Small intestine (tissue), 16 donors: Measurements from ENCODE around the gene DNAJB1. TPM values are rescaled to one million over a fixed set of nuclear protein-coding genes. Genes with fewer than 3 reads are reported as not detected.
"Not testable (repeated sequence)": the region's sequence is repeated elsewhere in the genome, so short reads cannot be mapped to it uniquely, and the experiment has no call there.

Experiments used
- DNase-seq, 2 donors: peaks; one replicate each; pipeline versions ENCODE4 v3.0.0 to v3.0.0-alpha.2; 2013
- FAIRE-seq: peaks from 2 replicates; lab custom pipeline; 2012; peaks lifted over from hg19 to GRCh38; lab: Jason Lieb, UNC
- H3K27ac ChIP-seq, 3 donors: one replicate each; pipeline ENCODE4 v1.5.1; 2013; ENCODE audit warnings: low read length in 2 of 3, mild to moderate bottlenecking in 2 of 3, control low read depth in 1 of 3, inconsistent platforms in 1 of 3, low read depth in 1 of 3, moderate library complexity in 1 of 3
- H3K27me3 ChIP-seq, 3 donors: one replicate each; pipeline ENCODE4 v1.6.1; 2013; ENCODE audit warnings: low read length in 3 of 3, inconsistent platforms in 1 of 3; ENCODE audit not compliant: control insufficient read depth in 3 of 3, insufficient read depth in 3 of 3
- H3K36me3 ChIP-seq, 3 donors: one replicate each; pipeline ENCODE4 v1.6.1; 2013; ENCODE audit warnings: low read length in 3 of 3, inconsistent platforms in 1 of 3, low read depth in 1 of 3, mild to moderate bottlenecking in 1 of 3, moderate library complexity in 1 of 3; ENCODE audit not compliant: control insufficient read depth in 3 of 3, insufficient read depth in 2 of 3
- H3K4me1 ChIP-seq, 3 donors: one replicate each; pipeline ENCODE4 v1.6.1; 2013; ENCODE audit warnings: low read length in 2 of 3, inconsistent platforms in 1 of 3, low read depth in 1 of 3, mild to moderate bottlenecking in 1 of 3, moderate library complexity in 1 of 3; ENCODE audit not compliant: control insufficient read depth in 3 of 3, insufficient read depth in 2 of 3
- H3K4me3 ChIP-seq, 3 donors: one replicate each; pipeline ENCODE4 v1.5.1; 2013; ENCODE audit warnings: low read length in 3 of 3, control low read depth in 1 of 3, inconsistent platforms in 1 of 3, low read depth in 1 of 3, mild to moderate bottlenecking in 1 of 3, moderate library complexity in 1 of 3
- H3K9me3 ChIP-seq, 2 donors: one replicate each; pipeline ENCODE4 v1.6.1; 2013; ENCODE audit warnings: low read depth in 1 of 2, low read length in 1 of 2; ENCODE audit not compliant: control insufficient read depth in 2 of 2, insufficient read depth in 1 of 2
- WGBS, 3 donors: extraction: QIAGEN DNeasy Blood & Tissue Kit; methylation state at CpG; one replicate each; pipeline ENCODE4 v1.1.7; 2013; 5-methylcytosine and 5-hydroxymethylcytosine counted together
- long read RNA-seq, 10 donors: transcript quantifications; one replicate each; lab custom pipeline, GENCODE V29; 2026
- polyA plus RNA-seq, 4 donors: library from polyadenylated mRNA; stranded (reverse) in 3 of 4; unstranded in 1 of 4; fragments of 200-250 nt in 3 of 4; fragments of 120-200 nt in 1 of 4; gene quantifications; one replicate each; pipeline versions ENCODE4 v1.2.1 to v1.2.3, GENCODE V29; 2013
- donor health status: healthy with polysubstance abuse.
- donor health status: control.
- donor health status: control.
- donor health status: Bipolar disorder and iron deficiency.
- donor health status: healthy.

Gene DNAJB1
- 10 to 100 TPM; 39.4 to 87.7 (median 44.2) TPM for polyA plus RNA-seq
- long read RNA-seq, donor 1: 0 reads
- long read RNA-seq, donor 2, transcript DNAJB1-201 (3 exons, 2,264 nt): major isoform, 33 of 42 reads
- long read RNA-seq, donor 2, partial matches to known transcripts: 8 of 42 reads
- long read RNA-seq, donor 2, other reads (novel, unspliced or antisense): 0 of 42 reads
- long read RNA-seq, donor 3, transcript DNAJB1-201 (3 exons, 2,264 nt): major isoform, 18 of 45 reads
- long read RNA-seq, donor 3, partial matches to known transcripts: 26 of 45 reads
- long read RNA-seq, donor 3, other reads (novel, unspliced or antisense): 0 of 45 reads
- long read RNA-seq, donor 4: 0 reads
- long read RNA-seq, donor 5, transcript DNAJB1-201 (3 exons, 2,264 nt): major isoform, 12 of 104 reads
- long read RNA-seq, donor 5, partial matches to known transcripts: 76 of 104 reads
- long read RNA-seq, donor 5, other reads (novel, unspliced or antisense): 16 of 104 reads
- long read RNA-seq, donor 6, transcript DNAJB1-201 (3 exons, 2,264 nt): major isoform, 20 of 45 reads
- long read RNA-seq, donor 6, partial matches to known transcripts: 23 of 45 reads
- long read RNA-seq, donor 6, other reads (novel, unspliced or antisense): 0 of 45 reads
- long read RNA-seq, donor 7, transcript DNAJB1-201 (3 exons, 2,264 nt): major isoform, 43 of 58 reads
- long read RNA-seq, donor 7, partial matches to known transcripts: 14 of 58 reads
- long read RNA-seq, donor 7, other reads (novel, unspliced or antisense): 0 of 58 reads
- long read RNA-seq, donor 8, partial matches to known transcripts: 0 of 4 reads
- long read RNA-seq, donor 8, other reads (novel, unspliced or antisense): 0 of 4 reads
- long read RNA-seq, donor 9, transcript DNAJB1-201 (3 exons, 2,264 nt): major isoform, 6 of 13 reads
- long read RNA-seq, donor 9, partial matches to known transcripts: 7 of 13 reads
- long read RNA-seq, donor 9, other reads (novel, unspliced or antisense): 0 of 13 reads
- long read RNA-seq, donor 10, transcript DNAJB1-201 (3 exons, 2,264 nt): major isoform, 36 of 101 reads
- long read RNA-seq, donor 10, partial matches to known transcripts: 63 of 101 reads
- long read RNA-seq, donor 10, other reads (novel, unspliced or antisense): 0 of 101 reads

- no peaks in the 10 kb centered on the region for H3K27me3 ChIP-seq
- H3K36me3 ChIP-seq: peaks cover 4 to 39% (median 7%) of the 10 kb centered on the region in 3 donors
- DNase-seq (peak; percentile 84 to 93), FAIRE-seq (no peak)
- no peaks in the 10 kb centered on the region for H3K9me3 ChIP-seq
- H3K27ac ChIP-seq: peak within 1 kb of the TSS; percentile 96 to 97 (median 97)
- WGBS, 3 donors: 1% methylated on average over 47 to 82 of the region's 82 CpGs
- peaks cover 0 to 34% (median 10%) of the 10 kb centered on the region in 3 donors for H3K4me1 ChIP-seq
- peak within 1 kb of the TSS; percentile 77 to 94 (median 93) for H3K4me3 ChIP-seq
Measured at GRCh38 chr19:14517840-14518505, at the start of gene DNAJB1. TSS of gene DNAJB1 (minus strand) at chr19:14518397. CDS start at chr19:14518349, 48 bp downstream.

- DNase-seq: no peak
- no peak overlapping the region for H3K4me3 ChIP-seq
- H3K27me3 ChIP-seq: no peaks in the 10 kb centered on the region
- FAIRE-seq: no peak
- H3K4me1 ChIP-seq: peaks cover 0 to 3% (median 1%) of the 10 kb centered on the region in 3 donors
- no peaks in the 10 kb centered on the region for H3K9me3 ChIP-seq
- peaks cover 0 to 64% (median 10%) of the 10 kb centered on the region in 3 donors for H3K36me3 ChIP-seq
- 74 to 82% (median 78%) methylated on average over 9 to 11 of the region's 11 CpGs for WGBS, 3 donors
- H3K27ac ChIP-seq: no peak overlapping the region
Measured at GRCh38 chr19:14567079-14567478, 48.9 kb upstream of the DNAJB1 start.

GRCh38 chr19:14566712-14567077 is 48.5 kb upstream of the DNAJB1 start:
- Histone ChIP-seq H3K36me3 (peaks cover 0 to 68% (median 10%) of the 10 kb centered on the region in 3 donors), H3K4me1 (peaks cover 0 to 3% (median 0%) of the 10 kb centered on the region in 3 donors), H3K27me3 (no peaks in the 10 kb centered on the region), H3K4me3 (no peak overlapping the region), H3K9me3 (no peaks in the 10 kb centered on the region), H3K27ac (no peak overlapping the region)
- 74 to 78% (median 77%) methylated on average over 12 to 18 of the region's 18 CpGs for WGBS, 3 donors
- no peak for FAIRE-seq
- no peak for DNase-seq

DNA sequence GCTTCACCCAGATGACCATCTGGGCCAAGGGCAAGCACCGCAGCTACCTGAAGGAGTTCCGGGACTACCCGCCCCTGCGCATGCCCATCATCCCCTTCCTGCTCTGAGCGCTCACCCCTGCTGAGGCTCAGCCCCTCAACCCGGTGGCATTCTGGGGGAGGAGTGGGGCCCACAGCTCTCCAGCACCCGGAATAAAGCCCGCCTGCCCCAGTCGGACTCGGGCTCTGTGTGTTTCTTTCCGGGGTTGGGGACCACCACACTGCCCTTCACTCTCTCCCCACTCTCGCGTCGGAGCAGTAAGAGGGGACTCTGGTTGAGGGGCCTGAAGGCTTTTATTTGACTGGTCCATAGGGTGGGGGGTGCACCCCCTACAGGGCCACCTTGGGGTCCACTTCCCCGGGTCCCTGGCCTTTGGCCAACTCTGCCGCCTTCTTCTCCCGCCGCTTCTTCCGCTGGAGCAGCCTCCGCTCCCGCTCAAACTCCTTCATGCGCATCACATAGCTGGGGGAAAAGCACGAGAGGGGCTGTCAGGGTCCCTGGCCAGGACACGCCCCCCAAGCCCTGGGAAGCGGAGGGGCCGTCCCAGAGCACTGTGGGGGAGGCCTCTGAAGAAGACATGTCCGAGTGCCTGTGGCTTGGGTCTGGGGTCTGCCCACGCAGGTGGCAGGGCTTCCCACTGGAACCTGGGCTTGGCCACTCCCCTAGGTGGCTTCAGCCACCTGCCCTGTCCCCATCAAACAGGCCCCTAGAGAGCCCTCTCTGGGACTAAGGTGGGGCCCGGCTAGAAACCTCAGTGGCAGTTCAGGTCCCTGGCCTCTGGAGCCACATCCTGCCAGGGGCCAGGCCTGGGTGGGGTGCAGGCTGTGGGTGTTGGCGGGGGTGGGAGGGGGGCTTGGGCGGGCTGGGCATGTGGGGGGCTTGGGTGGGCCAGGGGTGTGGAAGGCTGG is 47.8 kb upstream of the DNAJB1 start:
- Histone ChIP-seq H3K4me1 (peaks cover 0 to 3% (median 0%) of the 10 kb centered on the region in 3 donors), H3K36me3 (peaks cover 0 to 71% (median 10%) of the 10 kb centered on the region in 3 donors), H3K27ac (no peak overlapping the region), H3K9me3 (no peaks in the 10 kb centered on the region), H3K4me3 (no peak overlapping the region), H3K27me3 (no peaks in the 10 kb centered on the region)
- 85 to 92% (median 85%) methylated on average over 21 to 27 of the region's 31 CpGs for WGBS, 3 donors
- FAIRE-seq: no peak
- no peak for DNase-seq

DNA sequence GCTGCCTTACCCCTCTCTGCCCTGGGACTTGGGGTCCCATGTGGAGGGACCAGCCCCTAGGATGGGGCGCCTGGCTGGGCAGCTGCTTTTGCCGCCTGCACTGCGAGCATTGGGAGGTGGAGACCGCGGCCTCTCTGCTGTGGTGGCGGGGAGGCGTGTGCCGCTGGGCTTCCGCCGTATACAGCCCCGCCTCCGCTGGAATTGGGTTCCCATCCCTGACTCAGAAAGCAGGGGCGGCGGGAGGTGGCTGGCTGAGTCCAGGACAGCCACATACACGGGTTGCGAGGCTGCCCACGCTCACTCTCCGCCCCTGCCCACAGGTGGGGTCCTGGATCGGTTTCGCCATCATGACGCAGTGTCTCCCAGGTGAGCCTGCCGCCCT is 47.1 kb upstream of the DNAJB1 start:
- Histone ChIP-seq H3K27ac (no peak overlapping the region), H3K27me3 (no peaks in the 10 kb centered on the region), H3K36me3 (peaks cover 0 to 76% (median 10%) of the 10 kb centered on the region in 3 donors), H3K4me3 (no peak overlapping the region), H3K4me1 (peaks cover 0 to 3% (median 3%) of the 10 kb centered on the region in 3 donors), H3K9me3 (no peaks in the 10 kb centered on the region)
- 91 to 93% (median 91%) methylated on average over 14 to 22 of the region's 22 CpGs for WGBS, 3 donors
- no peak for DNase-seq
- FAIRE-seq: no peak

GRCh38 chr19:14564652-14565297 is 46.6 kb upstream of the DNAJB1 start:
- FAIRE-seq, DNase-seq, H3K4me3 ChIP-seq, H3K27me3 ChIP-seq, H3K4me1 ChIP-seq, H3K9me3 ChIP-seq, H3K27ac ChIP-seq: not testable (repeated sequence)
- WGBS, 3 donors: 79 to 82% (median 80%) methylated on average over 20 to 22 of the region's 22 CpGs
- H3K36me3 ChIP-seq: peaks cover 0 to 80% (median 10%) of the 10 kb centered on the region in 3 donors
